ENCODE measurements around the gene PCLO. TPM values are rescaled to one million over a fixed set of nuclear protein-coding genes. Genes with fewer than 3 reads are reported as not detected.

The PCLO gene
- total and polyA plus RNA-seq, 2 of the 8 experiments (the other 6 are each of a cell fraction or from before 2014, with no cell fraction given) = 1.5 to 3.2 TPM

DNA sequence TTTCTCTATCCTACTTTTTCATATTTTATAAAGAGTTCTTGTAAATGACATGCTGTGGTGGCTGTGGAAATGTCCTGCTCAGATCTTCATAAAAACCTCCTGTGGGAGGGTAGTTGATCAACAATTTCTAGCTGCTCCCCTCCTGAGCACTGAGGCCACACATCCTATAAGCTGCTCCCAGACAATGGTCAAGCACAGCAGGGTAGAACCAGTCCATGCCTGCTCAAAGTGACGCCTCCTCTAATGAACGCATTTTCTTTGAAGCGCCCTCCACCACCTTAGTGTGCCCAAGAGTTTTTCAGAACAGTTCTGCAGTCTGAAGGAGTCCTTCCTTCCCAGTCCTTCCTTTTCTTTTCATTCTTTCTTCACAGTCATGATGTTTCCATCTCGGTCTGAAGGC lies 420.5 kb downstream of the PCLO start (continued):
- TF ChIP-seq, protein P1, sequence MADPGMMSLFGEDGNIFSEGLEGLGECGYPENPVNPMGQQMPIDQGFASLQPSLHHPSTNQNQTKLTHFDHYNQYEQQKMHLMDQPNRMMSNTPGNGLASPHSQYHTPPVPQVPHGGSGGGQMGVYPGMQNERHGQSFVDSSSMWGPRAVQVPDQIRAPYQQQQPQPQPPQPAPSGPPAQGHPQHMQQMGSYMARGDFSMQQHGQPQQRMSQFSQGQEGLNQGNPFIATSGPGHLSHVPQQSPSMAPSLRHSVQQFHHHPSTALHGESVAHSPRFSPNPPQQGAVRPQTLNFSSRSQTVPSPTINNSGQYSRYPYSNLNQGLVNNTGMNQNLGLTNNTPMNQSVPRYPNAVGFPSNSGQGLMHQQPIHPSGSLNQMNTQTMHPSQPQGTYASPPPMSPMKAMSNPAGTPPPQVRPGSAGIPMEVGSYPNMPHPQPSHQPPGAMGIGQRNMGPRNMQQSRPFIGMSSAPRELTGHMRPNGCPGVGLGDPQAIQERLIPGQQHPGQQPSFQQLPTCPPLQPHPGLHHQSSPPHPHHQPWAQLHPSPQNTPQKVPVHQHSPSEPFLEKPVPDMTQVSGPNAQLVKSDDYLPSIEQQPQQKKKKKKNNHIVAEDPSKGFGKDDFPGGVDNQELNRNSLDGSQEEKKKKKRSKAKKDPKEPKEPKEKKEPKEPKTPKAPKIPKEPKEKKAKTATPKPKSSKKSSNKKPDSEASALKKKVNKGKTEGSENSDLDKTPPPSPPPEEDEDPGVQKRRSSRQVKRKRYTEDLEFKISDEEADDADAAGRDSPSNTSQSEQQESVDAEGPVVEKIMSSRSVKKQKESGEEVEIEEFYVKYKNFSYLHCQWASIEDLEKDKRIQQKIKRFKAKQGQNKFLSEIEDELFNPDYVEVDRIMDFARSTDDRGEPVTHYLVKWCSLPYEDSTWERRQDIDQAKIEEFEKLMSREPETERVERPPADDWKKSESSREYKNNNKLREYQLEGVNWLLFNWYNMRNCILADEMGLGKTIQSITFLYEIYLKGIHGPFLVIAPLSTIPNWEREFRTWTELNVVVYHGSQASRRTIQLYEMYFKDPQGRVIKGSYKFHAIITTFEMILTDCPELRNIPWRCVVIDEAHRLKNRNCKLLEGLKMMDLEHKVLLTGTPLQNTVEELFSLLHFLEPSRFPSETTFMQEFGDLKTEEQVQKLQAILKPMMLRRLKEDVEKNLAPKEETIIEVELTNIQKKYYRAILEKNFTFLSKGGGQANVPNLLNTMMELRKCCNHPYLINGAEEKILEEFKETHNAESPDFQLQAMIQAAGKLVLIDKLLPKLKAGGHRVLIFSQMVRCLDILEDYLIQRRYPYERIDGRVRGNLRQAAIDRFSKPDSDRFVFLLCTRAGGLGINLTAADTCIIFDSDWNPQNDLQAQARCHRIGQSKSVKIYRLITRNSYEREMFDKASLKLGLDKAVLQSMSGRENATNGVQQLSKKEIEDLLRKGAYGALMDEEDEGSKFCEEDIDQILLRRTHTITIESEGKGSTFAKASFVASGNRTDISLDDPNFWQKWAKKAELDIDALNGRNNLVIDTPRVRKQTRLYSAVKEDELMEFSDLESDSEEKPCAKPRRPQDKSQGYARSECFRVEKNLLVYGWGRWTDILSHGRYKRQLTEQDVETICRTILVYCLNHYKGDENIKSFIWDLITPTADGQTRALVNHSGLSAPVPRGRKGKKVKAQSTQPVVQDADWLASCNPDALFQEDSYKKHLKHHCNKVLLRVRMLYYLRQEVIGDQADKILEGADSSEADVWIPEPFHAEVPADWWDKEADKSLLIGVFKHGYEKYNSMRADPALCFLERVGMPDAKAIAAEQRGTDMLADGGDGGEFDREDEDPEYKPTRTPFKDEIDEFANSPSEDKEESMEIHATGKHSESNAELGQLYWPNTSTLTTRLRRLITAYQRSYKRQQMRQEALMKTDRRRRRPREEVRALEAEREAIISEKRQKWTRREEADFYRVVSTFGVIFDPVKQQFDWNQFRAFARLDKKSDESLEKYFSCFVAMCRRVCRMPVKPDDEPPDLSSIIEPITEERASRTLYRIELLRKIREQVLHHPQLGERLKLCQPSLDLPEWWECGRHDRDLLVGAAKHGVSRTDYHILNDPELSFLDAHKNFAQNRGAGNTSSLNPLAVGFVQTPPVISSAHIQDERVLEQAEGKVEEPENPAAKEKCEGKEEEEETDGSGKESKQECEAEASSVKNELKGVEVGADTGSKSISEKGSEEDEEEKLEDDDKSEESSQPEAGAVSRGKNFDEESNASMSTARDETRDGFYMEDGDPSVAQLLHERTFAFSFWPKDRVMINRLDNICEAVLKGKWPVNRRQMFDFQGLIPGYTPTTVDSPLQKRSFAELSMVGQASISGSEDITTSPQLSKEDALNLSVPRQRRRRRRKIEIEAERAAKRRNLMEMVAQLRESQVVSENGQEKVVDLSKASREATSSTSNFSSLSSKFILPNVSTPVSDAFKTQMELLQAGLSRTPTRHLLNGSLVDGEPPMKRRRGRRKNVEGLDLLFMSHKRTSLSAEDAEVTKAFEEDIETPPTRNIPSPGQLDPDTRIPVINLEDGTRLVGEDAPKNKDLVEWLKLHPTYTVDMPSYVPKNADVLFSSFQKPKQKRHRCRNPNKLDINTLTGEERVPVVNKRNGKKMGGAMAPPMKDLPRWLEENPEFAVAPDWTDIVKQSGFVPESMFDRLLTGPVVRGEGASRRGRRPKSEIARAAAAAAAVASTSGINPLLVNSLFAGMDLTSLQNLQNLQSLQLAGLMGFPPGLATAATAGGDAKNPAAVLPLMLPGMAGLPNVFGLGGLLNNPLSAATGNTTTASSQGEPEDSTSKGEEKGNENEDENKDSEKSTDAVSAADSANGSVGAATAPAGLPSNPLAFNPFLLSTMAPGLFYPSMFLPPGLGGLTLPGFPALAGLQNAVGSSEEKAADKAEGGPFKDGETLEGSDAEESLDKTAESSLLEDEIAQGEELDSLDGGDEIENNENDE (IDR thresholded peaks at IDR 0.05; ENCODE audit: insufficient replicate concordance, low read length) = no peak
- TF ChIP-seq NRF1 (IDR thresholded peaks at IDR 0.05; ENCODE audit: low read depth, low read length) (no peak), TEAD4 (IDR thresholded peaks at IDR 0.05; ENCODE audit: low read depth, low read length) (no peak), CTBP2 (IDR thresholded peaks at IDR 0.05; ENCODE audit: borderline replicate concordance, insufficient read depth, insufficient read length, low read length) (no peak), CHD1 (IDR thresholded peaks at IDR 0.05; ENCODE audit: low read depth, low read length) (no peak), TCF12 (IDR thresholded peaks at IDR 0.05; ENCODE audit: low read depth, low read length) (no peak), MAFK (IDR thresholded peaks at IDR 0.05; ENCODE audit: low read depth, low read length) (no peak), RAD21 (IDR thresholded peaks at IDR 0.05 in 1 of 2, conservative IDR thresholded peaks at IDR 0.05 in 1 of 2; ENCODE audit: low read depth in 2 of 2, low read length in 2 of 2) (no peak)
- TF ChIP-seq, protein P2, sequence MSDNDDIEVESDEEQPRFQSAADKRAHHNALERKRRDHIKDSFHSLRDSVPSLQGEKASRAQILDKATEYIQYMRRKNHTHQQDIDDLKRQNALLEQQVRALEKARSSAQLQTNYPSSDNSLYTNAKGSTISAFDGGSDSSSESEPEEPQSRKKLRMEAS (IDR thresholded peaks at IDR 0.05) = no peak
